GM10248 (cell line): Measurements from ENCODE around the gene C1QL4.

Source experiments
- CTCF ChIA-PET: fragments of 300-600 bp; sonication (Branson Sonifier 250); formaldehyde crosslinking; extraction: SDS; loops from one replicate; lab custom pipeline; 2021; ENCODE audit warnings: antibody characterized with exemption; lab: Yijun Ruan, JAX
- POLR2A ChIA-PET: fragments of 350-650 bp; sonication (Branson Sonifier 250); formaldehyde crosslinking; extraction: SDS; loops from one replicate; lab custom pipeline; 2020; ENCODE audit warnings: antibody characterized with exemption; lab: Yijun Ruan, JAX
- DNase-seq: peaks from one replicate; pipeline ENCODE4 v3.0.0; 2012; ENCODE audit errors: extremely low spot score
- TF ChIP-seq, protein P1 (sequence below): IDR thresholded peaks from 2 replicates; pipeline ENCODE4 v1.5.1; 2012; ENCODE audit warnings: mild to moderate bottlenecking, low read depth; ENCODE audit errors: extremely low read depth, missing control alignments, control extremely low read depth

Gene C1QL4

GRCh38 chr12:49368240-49368600 lies 31.2 kb upstream of the C1QL4 start:
- POLR2A ChIA-PET: interaction anchor here (0.7 to 1.7 kb wide), 2 partner anchors 32 to 100 kb away, joined by 5 to 9 read pairs; no protein-coding TSS in a partner anchor
- TF ChIP-seq, protein P1, sequence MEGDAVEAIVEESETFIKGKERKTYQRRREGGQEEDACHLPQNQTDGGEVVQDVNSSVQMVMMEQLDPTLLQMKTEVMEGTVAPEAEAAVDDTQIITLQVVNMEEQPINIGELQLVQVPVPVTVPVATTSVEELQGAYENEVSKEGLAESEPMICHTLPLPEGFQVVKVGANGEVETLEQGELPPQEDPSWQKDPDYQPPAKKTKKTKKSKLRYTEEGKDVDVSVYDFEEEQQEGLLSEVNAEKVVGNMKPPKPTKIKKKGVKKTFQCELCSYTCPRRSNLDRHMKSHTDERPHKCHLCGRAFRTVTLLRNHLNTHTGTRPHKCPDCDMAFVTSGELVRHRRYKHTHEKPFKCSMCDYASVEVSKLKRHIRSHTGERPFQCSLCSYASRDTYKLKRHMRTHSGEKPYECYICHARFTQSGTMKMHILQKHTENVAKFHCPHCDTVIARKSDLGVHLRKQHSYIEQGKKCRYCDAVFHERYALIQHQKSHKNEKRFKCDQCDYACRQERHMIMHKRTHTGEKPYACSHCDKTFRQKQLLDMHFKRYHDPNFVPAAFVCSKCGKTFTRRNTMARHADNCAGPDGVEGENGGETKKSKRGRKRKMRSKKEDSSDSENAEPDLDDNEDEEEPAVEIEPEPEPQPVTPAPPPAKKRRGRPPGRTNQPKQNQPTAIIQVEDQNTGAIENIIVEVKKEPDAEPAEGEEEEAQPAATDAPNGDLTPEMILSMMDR: no peak
- CTCF ChIA-PET: interaction anchor here (1.6 to 6.1 kb wide), 4 partner anchors 10 to 186 kb away, joined by 3 to 62 read pairs (median 4); no protein-coding TSS in a partner anchor
- DNase-seq: no peak

- no peak for DNase-seq
- TF ChIP-seq, protein P1: no peak
- ChIA-PET POLR2A (interaction anchor here (0.6 to 1.7 kb wide), 8 partner anchors 9 to 281 kb away, joined by 3 to 9 read pairs (median 5); no protein-coding TSS in a partner anchor), CTCF (interaction anchor here (0.7 to 11.9 kb wide), 19 partner anchors 9 to 199 kb away, joined by 3 to 410 read pairs (median 6); partner anchors contain the start of gene DNAJC22)
Measured at GRCh38 chr12:49367381-49368239, 30.6 kb upstream of the C1QL4 start, which contains the start of gene SPATS2. Gene SPATS2, plus strand, starts transcription at chr12:49367462. Its CDS starts 93,551 bp downstream, at chr12:49461013.

- peak; percentile 95 for DNase-seq
- POLR2A ChIA-PET: interaction anchor here (0.6 to 1.7 kb wide), 12 partner anchors 9 to 337 kb away, joined by 3 to 9 read pairs (median 4); partner anchors contain the start of gene TROAP
- CTCF ChIA-PET: interaction anchor here (0.7 to 11.9 kb wide), 24 partner anchors 9 to 217 kb away, joined by 3 to 410 read pairs (median 4); partner anchors contain the start of gene DNAJC22
- TF ChIP-seq, protein P1: no peak
Measured at GRCh38 chr12:49366652-49367380, 29.8 kb upstream of the C1QL4 start.

- TF ChIP-seq, protein P1: no peak
- DNase-seq: no peak
- POLR2A ChIA-PET: interaction anchor here (0.8 to 1.6 kb wide), 6 partner anchors 8 to 216 kb away, joined by 3 to 9 read pairs (median 5); partner anchors contain the start of gene TROAP
- CTCF ChIA-PET: interaction anchor here (0.8 to 11.9 kb wide), 20 partner anchors 8 to 217 kb away, joined by 3 to 410 read pairs (median 6); partner anchors contain the start of gene DNAJC22
Measured at GRCh38 chr12:49366096-49366651, 29.2 kb upstream of the C1QL4 start.

GRCh38 chr12:49365542-49365941 lies 28.6 kb upstream of the C1QL4 start:
- ChIA-PET CTCF (interaction anchor here (1.0 to 11.9 kb wide), 11 partner anchors 7 to 218 kb away, joined by 3 to 410 read pairs (median 8); partner anchors contain the start of gene DNAJC22), POLR2A (no interaction called here)
- TF ChIP-seq, protein P1: no peak
- no peak for DNase-seq
